Heart left ventricle (tissue), 16 donors: ENCODE measurements around the gene MTSS2. TPM values are rescaled to one million over a fixed set of nuclear protein-coding genes. Genes with fewer than 3 reads are reported as not detected.

Experiments
- ATAC-seq, 4 donors: fragments of 200-7000 bp; cut with Tn5 transposase; one replicate each; pipeline ENCODE4 v1.9.1; 2020 to 2022; ENCODE audit warnings: moderate library complexity in 4 of 4, mild to moderate bottlenecking in 3 of 4, moderate number of reproducible peaks in 1 of 4
- DNase-seq, 5 donors: peaks; one replicate each; pipeline ENCODE4 v3.0.0-alpha.2; 2020
- H3K27ac ChIP-seq, 12 donors: fragments of 200-600 bp; sonication (generic) in 4 of 12; one replicate each; pipeline versions ENCODE4 v1.5.0 to v1.8.0; 2016 to 2022; ENCODE audit warnings: mild to moderate bottlenecking in 2 of 12
- H3K27me3 ChIP-seq, 9 donors: fragments of 200-600 bp; sonication (generic) in 2 of 9; one replicate each; pipeline versions ENCODE4 v1.5.1 to v1.8.0; 2016 to 2022; ENCODE audit warnings: mild to moderate bottlenecking in 3 of 9
- H3K36me3 ChIP-seq, 9 donors: fragments of 200-600 bp; sonication (generic) in 2 of 9; one replicate each; pipeline versions ENCODE4 v1.5.0 to v1.8.0; 2018 to 2022; ENCODE audit warnings: mild to moderate bottlenecking in 2 of 9
- H3K4me1 ChIP-seq, 12 donors: fragments of 200-600 bp; sonication (generic) in 4 of 12; one replicate each; pipeline versions ENCODE4 v1.5.0 to v1.8.0; 2016 to 2022; ENCODE audit warnings: mild to moderate bottlenecking in 3 of 12
- H3K4me3 ChIP-seq, 12 donors: fragments of 200-600 bp; sonication (generic) in 4 of 12; one replicate each; pipeline versions ENCODE4 v1.5.0 to v1.8.0; 2017 to 2022; ENCODE audit warnings: mild to moderate bottlenecking in 9 of 12, moderate library complexity in 4 of 12
- H3K9me3 ChIP-seq, 12 donors: fragments of 200-600 bp; sonication (generic) in 4 of 12; one replicate each; pipeline versions ENCODE4 v1.5.0 to v1.8.0; 2016 to 2022; ENCODE audit warnings: mild to moderate bottlenecking in 1 of 12
- CTCF ChIP-seq, 12 donors: fragments of 200-600 bp; sonication (generic) in 4 of 12; IDR thresholded peaks; one replicate each; pipeline versions ENCODE4 v1.5.0 to v1.8.0; 2018 to 2022; ENCODE audit warnings: antibody characterized with exemption in 12 of 12, mild to moderate bottlenecking in 5 of 12
- POLR2A ChIP-seq, 2 donors: fragments of 450-650 bp; IDR thresholded peaks; one replicate each; pipeline ENCODE4 v1.6.1; 2017; ENCODE audit warnings: antibody characterized with exemption in 2 of 2, mild to moderate bottlenecking in 2 of 2, moderate library complexity in 2 of 2
- WGBS, 4 donors: extraction: QIAGEN DNeasy Blood & Tissue Kit in 2 of 4; methylation state at CpG; one replicate each; pipeline versions ENCODE4 v1.1.5 to v1.1.7; 2013 to 2018; 5-methylcytosine and 5-hydroxymethylcytosine counted together
- intact Hi-C, 10 donors: fragments of 100-400 bp; cut with DNase I; formaldehyde crosslinking; loops; one replicate each; pipeline versions ENCODE4 v1.11.1 to v1.14.2; 2022
- polyA plus RNA-seq, 2 donors: library from polyadenylated mRNA; stranded (reverse); fragments of 200-250 nt; gene quantifications; one replicate each; pipeline ENCODE4 v1.2.3, GENCODE V29; 2013
- total RNA-seq, 9 donors: library from RNA; depleted of rRNA in 2 of 9; stranded (reverse); fragments of >200 nt in 2 of 9; fragmentation: NEBNext Ultra II Directional in 3 of 9; extraction: Animal tissue kit (Norgen Biotek cat#: 25700) in 3 of 9; gene quantifications; one replicate each; pipeline versions ENCODE4 v1.1.0 to v1.2.4, GENCODE V29; 2016 to 2023
- donor health status: ischemic (EF 13 %, LVEDD 7.1; RV severe dilation, severe dysfunction).
- donor health status: healthy with polysubstance abuse.
- donor health status: DM: no; HTN: yes; CAD: no.
- donor health status: DM: no; HTN: no; CAD: no.
- donor health status: ischemic (EF 25% LVEDD 6.9; RV normal size, moderate dysfunction).
- donor health status: ischemic (EF 25% LVEDD 5.7; RV mildly dilated, moderate dysfunction).
- donor health status: healthy.
- donor health status: DM: yes; HTN: yes; CAD: no.
- donor health status: ischemic (EF 35%, LVEDD 5.7; RV mildly dilated, moderate dysfunction).
- donor health status: nonischemic (EF 11% LVEDD 7.7; RV severe dilation, severe dysfunction).
- donor health status: DM: yes; HTN: yes; CAD: no.
- donor health status: PGD.
- donor health status: ischemic (EF 29% LVEDD 5.4; RV normal size, mild dysfunction).
- donor health status: nonischemic (EF 23%, LVEDD 6.1; RV moderate dilation, normal function).

Gene MTSS2
- total and polyA plus RNA-seq, 11 donors: 51.9 to 97.1 (median 72.2) TPM

- Histone ChIP-seq H3K4me3 (peak overlapping the region in 10 of 12 donors; percentile 7 to 44 (median 30)), H3K27ac (peak overlapping the region in 6 of 12 donors; percentile 5 to 67 (median 40)), H3K27me3 (no peaks in the 10 kb centered on the region), H3K9me3 (no peaks in the 10 kb centered on the region), H3K36me3 (peaks cover 0 to 6% (median 0%) of the 10 kb centered on the region in 9 donors), H3K4me1 (peaks cover 0 to 8% (median 5%) of the 10 kb centered on the region in 12 donors)
- peak; percentile 73 to 86 (median 82) for ATAC-seq
- 33 to 41% (median 38%) methylated on average over 33 to 35 of the region's 35 CpGs for WGBS, 4 donors
- TF ChIP-seq POLR2A (IDR thresholded peaks at IDR 0.05): no peak
- TF ChIP-seq CTCF (IDR thresholded peaks at IDR 0.05): peak; percentile 80 to 95 (median 92)
- intact Hi-C loops: loop anchor here (1.0 to 10.0 kb wide), 13 partner anchors 119 to 322 kb away; partner anchors contain the start of gene DDX19A (in 1 of the 10)
- DNase-seq: peak in 4 of 5 donors; percentile 70 to 80 (median 75)
These were observed 31.8 kb downstream of the MTSS2 start for GRCh38 chr16:70653809-70654771.

GRCh38 chr16:70653406-70653805, 32.4 kb downstream of the MTSS2 start:
- TF ChIP-seq POLR2A (IDR thresholded peaks at IDR 0.05) (no peak), CTCF (IDR thresholded peaks at IDR 0.05) (no peak)
- Histone ChIP-seq H3K4me3 (no peak overlapping the region), H3K4me1 (peaks cover 0 to 8% (median 5%) of the 10 kb centered on the region in 12 donors), H3K27me3 (no peaks in the 10 kb centered on the region), H3K36me3 (peaks cover 0 to 6% (median 0%) of the 10 kb centered on the region in 9 donors), H3K27ac (peak overlapping the region in 1 of 12 donors; percentile 15), H3K9me3 (no peaks in the 10 kb centered on the region)
- DNase-seq: no peak
- ATAC-seq: no peak
- WGBS, 4 donors: 83 to 95% (median 84%) methylated on average over 4 of the region's 4 CpGs
- intact Hi-C loops: loop anchor here (1.0 to 10.0 kb wide), 13 partner anchors 119 to 321 kb away; partner anchors contain the start of gene DDX19A (in 1 of the 10)

DNA sequence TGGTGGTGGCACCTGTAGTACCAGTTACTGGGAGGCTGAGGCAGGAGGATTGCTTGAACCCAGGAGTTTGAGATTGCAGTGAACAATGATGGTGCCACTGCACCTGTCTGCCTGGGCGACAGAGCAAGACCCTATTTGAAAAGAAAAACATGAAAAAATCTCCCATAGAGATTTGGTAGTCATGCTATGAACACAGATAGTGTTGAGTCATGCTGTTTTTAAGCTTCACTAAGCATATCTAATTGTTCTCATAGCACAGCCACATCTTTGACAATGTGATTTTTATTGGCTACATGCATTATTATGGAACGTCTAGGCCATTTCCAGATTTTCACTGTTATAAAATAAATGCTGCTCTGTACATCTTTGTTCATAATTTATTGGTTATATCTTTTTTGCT, 33.5 kb downstream of the MTSS2 start:
- Histone ChIP-seq H3K4me1 (peaks cover 0 to 12% (median 5%) of the 10 kb centered on the region in 12 donors), H3K4me3 (no peak overlapping the region), H3K9me3 (no peaks in the 10 kb centered on the region), H3K27me3 (no peaks in the 10 kb centered on the region), H3K36me3 (peaks cover 0 to 6% (median 0%) of the 10 kb centered on the region in 9 donors), H3K27ac (no peak overlapping the region)
- WGBS, 4 donors: 85 to 91% (median 86%) methylated on average over 2 of the region's 2 CpGs
- DNase-seq (no peak), ATAC-seq (no peak)
- TF ChIP-seq POLR2A (IDR thresholded peaks at IDR 0.05) (no peak), CTCF (IDR thresholded peaks at IDR 0.05) (no peak)
- intact Hi-C loops: loop anchor here (2.0 to 10.0 kb wide), 12 partner anchors 118 to 320 kb away; partner anchors contain the start of gene DDX19A (in 1 of the 10)

GRCh38 chr16:70651524-70651923, 34.3 kb downstream of the MTSS2 start:
- ATAC-seq (no peak), DNase-seq (no peak)
- TF ChIP-seq CTCF (IDR thresholded peaks at IDR 0.05) (no peak), POLR2A (IDR thresholded peaks at IDR 0.05) (no peak)
- Histone ChIP-seq H3K9me3 (no peaks in the 10 kb centered on the region), H3K27ac (no peak overlapping the region), H3K4me1 (peaks cover 0 to 20% (median 7%) of the 10 kb centered on the region in 12 donors), H3K27me3 (no peaks in the 10 kb centered on the region), H3K4me3 (no peak overlapping the region), H3K36me3 (peaks cover 0 to 4% (median 0%) of the 10 kb centered on the region in 9 donors)
- 94 to 97% (median 96%) methylated on average over 3 of the region's 3 CpGs for WGBS, 4 donors
- intact Hi-C loops: loop anchor here (5.0 to 10.0 kb wide), 10 partner anchors 117 to 319 kb away; partner anchors contain the start of gene DDX19A (in 1 of the 10)
